Ascending aorta (tissue), 2 donors: ENCODE measurements around the gene SIM2. TPM values are rescaled to one million over a fixed set of nuclear protein-coding genes. Genes with fewer than 3 reads are reported as not detected.

Experiments
- DNase-seq, 2 donors: peaks; one replicate each; pipeline ENCODE4 v3.0.0-alpha.2; 2019; ENCODE audit warnings: low spot score in 2 of 2
- H3K27ac ChIP-seq, 2 donors: fragments of 200-600 bp; sonication (generic); one replicate each; pipeline ENCODE4 v1.5.1; 2016 to 2017; ENCODE audit warnings: mild to moderate bottlenecking in 1 of 2
- H3K27me3 ChIP-seq: fragments of 200-600 bp; sonication (generic); one replicate; pipeline ENCODE4 v1.5.1; 2017
- H3K36me3 ChIP-seq, 2 donors: fragments of 200-600 bp; sonication (generic); one replicate each; pipeline ENCODE4 v1.5.1; 2016
- H3K4me1 ChIP-seq, 2 donors: fragments of 200-600 bp; sonication (generic); one replicate each; pipeline ENCODE4 v1.5.1; 2016 to 2017; ENCODE audit warnings: mild to moderate bottlenecking in 1 of 2
- H3K4me3 ChIP-seq, 2 donors: fragments of 200-600 bp; sonication (generic); one replicate each; pipeline ENCODE4 v1.5.1; 2016 to 2017; ENCODE audit warnings: mild to moderate bottlenecking in 1 of 2
- H3K9me3 ChIP-seq, 2 donors: fragments of 200-600 bp; sonication (generic); one replicate each; pipeline ENCODE4 v1.5.1; 2016
- CTCF ChIP-seq, 3 experiments: fragments of 200-600 bp in 2 of 3; fragments of 450-650 bp in 1 of 3; sonication (generic) in 2 of 3; IDR thresholded peaks; one replicate each; pipeline ENCODE4 v1.5.1; 2016 to 2019; ENCODE audit warnings: antibody characterized with exemption in 3 of 3, mild to moderate bottlenecking in 1 of 3, moderate library complexity in 1 of 3
- intact Hi-C: fragments of 100-400 bp; cut with DNase I; formaldehyde crosslinking; loops from one replicate; pipeline ENCODE4 v1.15.1; 2023
- total RNA-seq: library from RNA; depleted of rRNA; stranded (reverse); fragments of >200 nt; gene quantifications from one replicate; pipeline ENCODE4 v1.1.0, GENCODE V29; 2016

The SIM2 gene
- total RNA-seq, 1 donor from 2014 or later, result not detected

GRCh38 chr21:36743008-36743407 lies 44.1 kb downstream of the SIM2 start:
- intact Hi-C loops, result no loop called here
- Histone ChIP-seq H3K27me3 (no peaks in the 10 kb centered on the region), H3K9me3 (no peaks in the 10 kb centered on the region), H3K4me1 (peaks cover 0 to 5% of the 10 kb centered on the region in 2 donors), H3K27ac (no peak overlapping the region), H3K4me3 (no peak overlapping the region), H3K36me3 (no peaks in the 10 kb centered on the region)
- TF ChIP-seq CTCF (IDR thresholded peaks at IDR 0.05), result no peak
- DNase-seq, result no peak

GRCh38 chr21:36743446-36743845 lies 44.5 kb downstream of the SIM2 start:
- intact Hi-C loops, result no loop called here
- no peak for TF ChIP-seq CTCF (IDR thresholded peaks at IDR 0.05)
- no peak for DNase-seq
- no peaks in the 10 kb centered on the region for H3K27me3 ChIP-seq
- no peaks in the 10 kb centered on the region for H3K9me3 ChIP-seq
- no peak overlapping the region for H3K4me3 ChIP-seq
- H3K4me1 ChIP-seq, result peaks cover 0 to 6% of the 10 kb centered on the region in 2 donors
- H3K36me3 ChIP-seq, result no peaks in the 10 kb centered on the region
- no peak overlapping the region for H3K27ac ChIP-seq

GRCh38 chr21:36744190-36744559 lies 45.3 kb downstream of the SIM2 start:
- Histone ChIP-seq H3K9me3 (no peaks in the 10 kb centered on the region), H3K36me3 (no peaks in the 10 kb centered on the region), H3K27me3 (no peaks in the 10 kb centered on the region), H3K27ac (no peak overlapping the region), H3K4me3 (peak overlapping the region in 1 of 2 donors; percentile 32), H3K4me1 (peaks cover 0 to 6% of the 10 kb centered on the region in 2 donors)
- DNase-seq, result no peak
- no peak for TF ChIP-seq CTCF (IDR thresholded peaks at IDR 0.05)
- intact Hi-C loops, result no loop called here

- DNase-seq, result no peak
- no peaks in the 10 kb centered on the region for H3K27me3 ChIP-seq
- no peak for TF ChIP-seq CTCF (IDR thresholded peaks at IDR 0.05)
- H3K27ac ChIP-seq, result no peak overlapping the region
- no peaks in the 10 kb centered on the region for H3K36me3 ChIP-seq
- intact Hi-C loops, result no loop called here
- peak overlapping the region in 1 of 2 donors; percentile 32 for H3K4me3 ChIP-seq
- peaks cover 0 to 6% of the 10 kb centered on the region in 2 donors for H3K4me1 ChIP-seq
- H3K9me3 ChIP-seq, result no peaks in the 10 kb centered on the region
Measured at GRCh38 chr21:36744560-36745231, 45.8 kb downstream of the SIM2 start.

GRCh38 chr21:36745459-36745858 lies 46.5 kb downstream of the SIM2 start:
- Histone ChIP-seq H3K27me3 (no peaks in the 10 kb centered on the region), H3K9me3 (no peaks in the 10 kb centered on the region), H3K36me3 (peaks cover 0 to 6% of the 10 kb centered on the region in 2 donors), H3K4me3 (no peak overlapping the region), H3K27ac (no peak overlapping the region), H3K4me1 (peaks cover 0 to 6% of the 10 kb centered on the region in 2 donors)
- TF ChIP-seq CTCF (IDR thresholded peaks at IDR 0.05), result no peak
- no peak for DNase-seq
- intact Hi-C loops, result no loop called here
